ENCODE data around the gene BBS9.

Gene BBS9

GRCh38 chr7:33425929-33426678 is 296.7 kb downstream of the BBS9 start:
- Histone ChIP-seq H3K4me1 (ENCODE audit: control insufficient read depth, insufficient read depth, low read length) (no peaks in the 10 kb centered on the region), H3K4me3 (ENCODE audit: low read length) (no peak overlapping the region), H3K9ac (ENCODE audit: low read length) (no peak overlapping the region), H3K36me3 (ENCODE audit: control insufficient read depth, insufficient read depth, low read length) (no peaks in the 10 kb centered on the region), H3K27me3 (ENCODE audit: control insufficient read depth, insufficient read depth, low read length) (no peaks in the 10 kb centered on the region), H3K9me3 (ENCODE audit: control insufficient read depth, low read length) (no peaks in the 10 kb centered on the region)

- Histone ChIP-seq H3K36me3 (ENCODE audit: control insufficient read depth, insufficient read depth, low read length) (no peaks in the 10 kb centered on the region), H3K9me3 (ENCODE audit: control insufficient read depth, low read length) (no peaks in the 10 kb centered on the region), H3K27me3 (ENCODE audit: control insufficient read depth, insufficient read depth, low read length) (no peaks in the 10 kb centered on the region), H3K4me1 (ENCODE audit: control insufficient read depth, insufficient read depth, low read length) (no peaks in the 10 kb centered on the region), H3K9ac (ENCODE audit: low read length) (no peak overlapping the region), H3K4me3 (ENCODE audit: low read length) (no peak overlapping the region)
Measured at GRCh38 chr7:33428415-33428814, 299.1 kb downstream of the BBS9 start.

- Histone ChIP-seq H3K9me3 (ENCODE audit: control insufficient read depth, low read length) (no peaks in the 10 kb centered on the region), H3K4me1 (ENCODE audit: control insufficient read depth, insufficient read depth, low read length) (no peaks in the 10 kb centered on the region), H3K36me3 (ENCODE audit: control insufficient read depth, insufficient read depth, low read length) (no peaks in the 10 kb centered on the region), H3K9ac (ENCODE audit: low read length) (no peak overlapping the region), H3K27me3 (ENCODE audit: control insufficient read depth, insufficient read depth, low read length) (no peaks in the 10 kb centered on the region), H3K4me3 (ENCODE audit: low read length) (no peak overlapping the region)
Measured at GRCh38 chr7:33431543-33431942, 302.2 kb downstream of the BBS9 start.

- Histone ChIP-seq H3K9me3 (ENCODE audit: control insufficient read depth, low read length) (no peaks in the 10 kb centered on the region), H3K4me3 (ENCODE audit: low read length) (no peak overlapping the region), H3K9ac (ENCODE audit: low read length) (no peak overlapping the region), H3K27me3 (ENCODE audit: control insufficient read depth, insufficient read depth, low read length) (no peaks in the 10 kb centered on the region), H3K36me3 (ENCODE audit: control insufficient read depth, insufficient read depth, low read length) (no peaks in the 10 kb centered on the region), H3K4me1 (ENCODE audit: control insufficient read depth, insufficient read depth, low read length) (no peaks in the 10 kb centered on the region)
Measured at GRCh38 chr7:33432821-33433220, 303.5 kb downstream of the BBS9 start.

- no peaks in the 10 kb centered on the region for H3K36me3 ChIP-seq (ENCODE audit: control insufficient read depth, insufficient read depth, low read length)
- no peaks in the 10 kb centered on the region for H3K9me3 ChIP-seq (ENCODE audit: control insufficient read depth, low read length)
- no peak overlapping the region for H3K4me3 ChIP-seq (ENCODE audit: low read length)
- H3K9ac ChIP-seq (ENCODE audit: low read length) = no peak overlapping the region
- H3K27me3 ChIP-seq (ENCODE audit: control insufficient read depth, insufficient read depth, low read length) = no peaks in the 10 kb centered on the region
- no peaks in the 10 kb centered on the region for H3K4me1 ChIP-seq (ENCODE audit: control insufficient read depth, insufficient read depth, low read length)
Measured at GRCh38 chr7:33433357-33433756, 304.0 kb downstream of the BBS9 start.

GRCh38 chr7:33444511-33444910 is 315.1 kb downstream of the BBS9 start:
- no peaks in the 10 kb centered on the region for H3K4me1 ChIP-seq (ENCODE audit: control insufficient read depth, insufficient read depth, low read length)
- no peaks in the 10 kb centered on the region for H3K36me3 ChIP-seq (ENCODE audit: control insufficient read depth, insufficient read depth, low read length)
- H3K9me3 ChIP-seq (ENCODE audit: control insufficient read depth, low read length) = no peaks in the 10 kb centered on the region
- H3K27me3 ChIP-seq (ENCODE audit: control insufficient read depth, insufficient read depth, low read length) = no peaks in the 10 kb centered on the region
- no peak overlapping the region for H3K4me3 ChIP-seq (ENCODE audit: low read length)
- no peak overlapping the region for H3K9ac ChIP-seq (ENCODE audit: low read length)

- Histone ChIP-seq H3K9me3 (ENCODE audit: control insufficient read depth, low read length) (no peaks in the 10 kb centered on the region), H3K4me1 (ENCODE audit: control insufficient read depth, insufficient read depth, low read length) (no peaks in the 10 kb centered on the region), H3K9ac (ENCODE audit: low read length) (no peak overlapping the region), H3K4me3 (ENCODE audit: low read length) (no peak overlapping the region), H3K36me3 (ENCODE audit: control insufficient read depth, insufficient read depth, low read length) (no peaks in the 10 kb centered on the region), H3K27me3 (ENCODE audit: control insufficient read depth, insufficient read depth, low read length) (no peaks in the 10 kb centered on the region)
Measured at GRCh38 chr7:33446551-33446950, 317.2 kb downstream of the BBS9 start.

- no peak overlapping the region for H3K4me3 ChIP-seq (ENCODE audit: low read length)
- H3K4me1 ChIP-seq (ENCODE audit: control insufficient read depth, insufficient read depth, low read length) = no peaks in the 10 kb centered on the region
- no peaks in the 10 kb centered on the region for H3K9me3 ChIP-seq (ENCODE audit: control insufficient read depth, low read length)
- H3K36me3 ChIP-seq (ENCODE audit: control insufficient read depth, insufficient read depth, low read length) = no peaks in the 10 kb centered on the region
- H3K27me3 ChIP-seq (ENCODE audit: control insufficient read depth, insufficient read depth, low read length) = no peaks in the 10 kb centered on the region
- H3K9ac ChIP-seq (ENCODE audit: low read length) = no peak overlapping the region
Measured at GRCh38 chr7:33448035-33448434, 318.7 kb downstream of the BBS9 start.

- Histone ChIP-seq H3K4me3 (ENCODE audit: low read length) (no peak overlapping the region), H3K27me3 (ENCODE audit: control insufficient read depth, insufficient read depth, low read length) (no peaks in the 10 kb centered on the region), H3K9ac (ENCODE audit: low read length) (no peak overlapping the region), H3K36me3 (ENCODE audit: control insufficient read depth, insufficient read depth, low read length) (no peaks in the 10 kb centered on the region), H3K4me1 (ENCODE audit: control insufficient read depth, insufficient read depth, low read length) (no peaks in the 10 kb centered on the region), H3K9me3 (ENCODE audit: control insufficient read depth, low read length) (no peaks in the 10 kb centered on the region)
Measured at GRCh38 chr7:33449847-33450246, 320.5 kb downstream of the BBS9 start.

GRCh38 chr7:33452805-33453502 is 323.6 kb downstream of the BBS9 start:
- Histone ChIP-seq H3K27me3 (ENCODE audit: control insufficient read depth, insufficient read depth, low read length) (no peaks in the 10 kb centered on the region), H3K9ac (ENCODE audit: low read length) (no peak overlapping the region), H3K36me3 (ENCODE audit: control insufficient read depth, insufficient read depth, low read length) (no peaks in the 10 kb centered on the region), H3K4me3 (ENCODE audit: low read length) (no peak overlapping the region), H3K9me3 (ENCODE audit: control insufficient read depth, low read length) (no peaks in the 10 kb centered on the region), H3K4me1 (ENCODE audit: control insufficient read depth, insufficient read depth, low read length) (no peaks in the 10 kb centered on the region)

- H3K4me1 ChIP-seq (ENCODE audit: control insufficient read depth, insufficient read depth, low read length) = no peaks in the 10 kb centered on the region
- H3K27me3 ChIP-seq (ENCODE audit: control insufficient read depth, insufficient read depth, low read length) = no peaks in the 10 kb centered on the region
- H3K9ac ChIP-seq (ENCODE audit: low read length) = no peak overlapping the region
- no peaks in the 10 kb centered on the region for H3K36me3 ChIP-seq (ENCODE audit: control insufficient read depth, insufficient read depth, low read length)
- H3K4me3 ChIP-seq (ENCODE audit: low read length) = no peak overlapping the region
- H3K9me3 ChIP-seq (ENCODE audit: control insufficient read depth, low read length) = no peaks in the 10 kb centered on the region
Measured at GRCh38 chr7:33457039-33457438, 327.7 kb downstream of the BBS9 start.

GRCh38 chr7:33458581-33458980 is 329.2 kb downstream of the BBS9 start:
- H3K27me3 ChIP-seq (ENCODE audit: control insufficient read depth, insufficient read depth, low read length) = no peaks in the 10 kb centered on the region
- H3K9me3 ChIP-seq (ENCODE audit: control insufficient read depth, low read length) = no peaks in the 10 kb centered on the region
- H3K4me1 ChIP-seq (ENCODE audit: control insufficient read depth, insufficient read depth, low read length) = no peaks in the 10 kb centered on the region
- no peaks in the 10 kb centered on the region for H3K36me3 ChIP-seq (ENCODE audit: control insufficient read depth, insufficient read depth, low read length)
- H3K4me3 ChIP-seq (ENCODE audit: low read length) = no peak overlapping the region
- no peak overlapping the region for H3K9ac ChIP-seq (ENCODE audit: low read length)
